Endothelial cell of umbilical vein (primary cell): ENCODE measurements around the gene UBFD1. TPM values are rescaled to one million over a fixed set of nuclear protein-coding genes. Genes with fewer than 3 reads are reported as not detected.

Experiments used
- BruUV-seq: library from RNA; stranded (reverse); fragments of 400-500 nt; replicated peaks from 2 replicates; lab custom pipeline; 2021; lab: Mats Ljungman, UMichigan
- CTCF ChIA-PET: fragments of 300-600, 350-600 bp; sonication (Branson Sonifier 250); formaldehyde crosslinking; loops from one replicate; lab custom pipeline; 2021; ENCODE audit warnings: antibody characterized with exemption, inconsistent platforms; lab: Charles Lee
- POLR2A ChIA-PET: fragments of 300-600, 350-600 bp; sonication (Branson Sonifier 250); formaldehyde crosslinking; loops from one replicate; lab custom pipeline; 2021; ENCODE audit warnings: antibody characterized with exemption, inconsistent platforms; lab: Charles Lee
- DNase-seq: peaks from one replicate; pipeline ENCODE4 v3.0.0-alpha.2; 2011; ENCODE audit warnings: low read depth, low spot score
- FAIRE-seq: peaks from 2 replicates; lab custom pipeline; 2011; peaks lifted over from hg19 to GRCh38; lab: Jason Lieb, UNC
- H2AFZ ChIP-seq: 2 replicates; pipeline ENCODE4 v1.6.0; 2012; ENCODE audit warnings: low read depth, low read length, control low read depth, inconsistent platforms
- H3K27ac ChIP-seq: 2 replicates; pipeline ENCODE4 v1.5.1; 2011; ENCODE audit warnings: low read depth, mild to moderate bottlenecking, control low read depth, low read length, moderate library complexity; ENCODE audit not compliant: insufficient read depth
- H3K27me3 ChIP-seq, 2 experiments: 2 replicates each; pipeline versions ENCODE4 v1.6.0 to v1.6.1; 2011; ENCODE audit warnings: low read length in 2 of 2, mixed read lengths in 1 of 2; ENCODE audit not compliant: control insufficient read depth in 2 of 2, insufficient read depth in 2 of 2
- H3K36me3 ChIP-seq, 2 experiments: 2 replicates in 1 of 2; 3 replicates in 1 of 2; pipeline ENCODE4 v1.5.1; 2011; ENCODE audit warnings: low read length in 2 of 2, mild to moderate bottlenecking in 1 of 2, moderate library complexity in 1 of 2; ENCODE audit not compliant: control insufficient read depth in 2 of 2, insufficient read depth in 2 of 2; ENCODE audit errors: extremely low read depth in 1 of 2
- H3K4me1 ChIP-seq: 3 replicates; pipeline ENCODE4 v1.5.1; 2011; ENCODE audit warnings: mild to moderate bottlenecking, low read length; ENCODE audit not compliant: control insufficient read depth, insufficient read depth; ENCODE audit errors: extremely low read depth
- H3K4me2 ChIP-seq: 2 replicates; pipeline ENCODE4 v1.6.1; 2011; ENCODE audit warnings: low read length, control low read depth, mixed read lengths; ENCODE audit not compliant: insufficient read depth
- H3K4me3 ChIP-seq, 3 experiments: fragments of 200-600 bp in 1 of 3; sonication (generic), shearing (Covaris generic) in 1 of 3; replicated peaks in 1 of 3; 2 replicates each; pipeline ENCODE4 v1.5.1; 2011 to 2016; ENCODE audit warnings: control low read depth in 3 of 3, low read length in 3 of 3, mild to moderate bottlenecking in 2 of 3, inconsistent platforms in 1 of 3, low read depth in 1 of 3, moderate library complexity in 1 of 3; ENCODE audit not compliant: insufficient read depth in 1 of 3
- H3K79me2 ChIP-seq: 2 replicates; pipeline ENCODE4 v1.6.0; 2012; ENCODE audit warnings: low read length, inconsistent platforms; ENCODE audit not compliant: control insufficient read depth, insufficient read depth
- H3K9ac ChIP-seq: replicated peaks from 2 replicates; pipeline ENCODE3; 2011; ENCODE audit warnings: low read length, control low read depth; ENCODE audit not compliant: insufficient read depth; ENCODE audit errors: extremely low read depth
- H3K9me1 ChIP-seq: replicated peaks from 3 replicates; pipeline ENCODE4 v1.6.0; 2011; ENCODE audit warnings: mild to moderate bottlenecking, low read length; ENCODE audit not compliant: control insufficient read depth, insufficient read depth; ENCODE audit errors: extremely low read depth
- H3K9me3 ChIP-seq: replicated peaks from 2 replicates; pipeline ENCODE4 v1.5.1; 2012; ENCODE audit warnings: low read length, inconsistent platforms; ENCODE audit not compliant: control insufficient read depth, insufficient read depth
- H4K20me1 ChIP-seq: replicated peaks from 2 replicates; pipeline ENCODE3; 2011; ENCODE audit warnings: mild to moderate bottlenecking, low read length; ENCODE audit not compliant: control insufficient read depth, insufficient read depth; ENCODE audit errors: extremely low read depth
- EZH2 ChIP-seq: IDR thresholded peaks from 2 replicates; pipeline ENCODE4 v1.6.1; 2012; ENCODE audit warnings: borderline replicate concordance, low read depth, mild to moderate bottlenecking, moderate library complexity, low read length, inconsistent platforms; ENCODE audit not compliant: severe bottlenecking
- FOS ChIP-seq: IDR thresholded peaks from 2 replicates; pipeline ENCODE4 v1.6.1; 2011; ENCODE audit warnings: mild to moderate bottlenecking, low read length, moderate library complexity, borderline replicate concordance; ENCODE audit not compliant: insufficient read depth
- GATA2 ChIP-seq: IDR thresholded peaks from 2 replicates; pipeline ENCODE4 v1.7.0; 2011; ENCODE audit warnings: low read depth, mild to moderate bottlenecking, moderate library complexity, mixed read lengths, low read length; ENCODE audit not compliant: insufficient read length, insufficient read depth
- JUN ChIP-seq: IDR thresholded peaks from 2 replicates; pipeline ENCODE4 v1.6.1; 2011; ENCODE audit warnings: borderline replicate concordance, low read depth; ENCODE audit not compliant: insufficient read length, insufficient read depth
- MYC ChIP-seq: IDR thresholded peaks from one replicate; pipeline ENCODE4 v1.6.1; 2011; ENCODE audit warnings: mild to moderate bottlenecking, low read depth, low read length
- POLR2A ChIP-seq: IDR thresholded peaks from 2 replicates; pipeline ENCODE4 v1.6.1; 2012; ENCODE audit warnings: low read depth, mild to moderate bottlenecking, control low read depth, low read length
- POLR2AphosphoS5 ChIP-seq: IDR thresholded peaks from 2 replicates; pipeline ENCODE4 v1.6.1; 2012; ENCODE audit warnings: low read depth, mild to moderate bottlenecking, control low read depth, low read length, moderate library complexity; ENCODE audit not compliant: insufficient read depth
- dilution Hi-C: fragments of 300-500 bp; cut with MboI; formaldehyde crosslinking; loops from one replicate; pipeline ENCODE4 v1.15.0; 2019; ENCODE audit warnings: low sequenced_read_pairs; ENCODE audit not compliant: extremely low pct_ligation_motif_present
- intact Hi-C: fragments of 100-400 bp; cut with micrococcal nuclease; formaldehyde crosslinking; loops from one replicate; pipeline ENCODE4 v1.10.0; 2022
- polyA plus RNA-seq, 4 experiments: library from polyadenylated mRNA; depleted of rRNA in 3 of 4; stranded (reverse) in 3 of 4; unstranded in 1 of 4; fragments of >200 nt; gene quantifications; 2 replicates each; pipeline versions ENCODE4 v1.2.1 to v1.2.3, GENCODE V29; 2011 to 2012; ENCODE audit warnings: missing spikeins in 1 of 4
- total RNA-seq: library from RNA; stranded (reverse); gene quantifications from 2 replicates; pipeline ENCODE4 v1.2.3, GENCODE V29; 2021
- TF ChIP-seq, protein P1 (sequence below), 2 donors: IDR thresholded peaks; 1 replicate in 1 of 2; 2 replicates in 1 of 2; pipeline ENCODE4 v1.5.1; 2011; ENCODE audit warnings: low read length in 2 of 2, mild to moderate bottlenecking in 2 of 2, moderate library complexity in 2 of 2, control low read depth in 1 of 2, inconsistent platforms in 1 of 2, low read depth in 1 of 2; ENCODE audit not compliant: insufficient read depth in 1 of 2; ENCODE audit errors: extremely low read depth in 1 of 2
- TF ChIP-seq, protein P2 (sequence below): IDR thresholded peaks from 2 replicates; pipeline ENCODE4 v1.6.1; 2011; ENCODE audit not compliant: insufficient read depth, insufficient read length

The UBFD1 gene
- total and polyA plus RNA-seq, 2 donors (not counting 3 experiments of a cell fraction or from before 2014, with no cell fraction given): 50.0 to 69.9 TPM

DNA sequence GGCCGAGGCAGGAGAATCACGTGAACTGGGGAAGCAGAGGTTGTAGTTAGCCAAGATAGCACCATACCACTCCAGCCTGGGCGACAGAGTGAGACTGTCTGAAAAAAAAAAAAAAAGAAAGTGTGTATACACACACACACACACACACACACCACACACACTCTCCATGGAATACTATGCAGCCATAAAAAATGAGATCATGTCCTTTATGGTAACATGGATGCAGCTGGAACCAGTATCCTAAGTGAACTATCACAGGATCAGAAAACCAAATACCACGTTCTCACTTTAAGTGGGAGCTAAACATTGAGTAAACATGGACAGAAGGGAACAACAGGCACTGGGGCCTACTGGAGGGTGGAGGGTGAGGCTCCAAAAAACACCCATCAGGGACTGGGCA, 21.8 kb downstream of the UBFD1 start:
- Histone ChIP-seq H2AFZ (no peak overlapping the region), H3K36me3 (peaks cover 4 to 17% of the 10 kb centered on the region in 2 experiments), H3K4me2 (no peak overlapping the region), H3K9me3 (no peaks in the 10 kb centered on the region), H3K27me3 (no peaks in the 10 kb centered on the region), H3K27ac (no peak overlapping the region), H3K4me3 (no peak overlapping the region), H3K4me1 (peaks cover 2% of the 10 kb centered on the region), H3K9me1 (no peaks in the 10 kb centered on the region), H3K79me2 (no peaks in the 10 kb centered on the region), H3K9ac (no peak overlapping the region), H4K20me1 (no peaks in the 10 kb centered on the region)
- POLR2A ChIA-PET: no interaction called here
- TF ChIP-seq EZH2 (no peak), MYC (no peak), POLR2A (no peak), FOS (no peak), JUN (no peak), POLR2AphosphoS5 (no peak), GATA2 (no peak)
- TF ChIP-seq, protein P1, sequence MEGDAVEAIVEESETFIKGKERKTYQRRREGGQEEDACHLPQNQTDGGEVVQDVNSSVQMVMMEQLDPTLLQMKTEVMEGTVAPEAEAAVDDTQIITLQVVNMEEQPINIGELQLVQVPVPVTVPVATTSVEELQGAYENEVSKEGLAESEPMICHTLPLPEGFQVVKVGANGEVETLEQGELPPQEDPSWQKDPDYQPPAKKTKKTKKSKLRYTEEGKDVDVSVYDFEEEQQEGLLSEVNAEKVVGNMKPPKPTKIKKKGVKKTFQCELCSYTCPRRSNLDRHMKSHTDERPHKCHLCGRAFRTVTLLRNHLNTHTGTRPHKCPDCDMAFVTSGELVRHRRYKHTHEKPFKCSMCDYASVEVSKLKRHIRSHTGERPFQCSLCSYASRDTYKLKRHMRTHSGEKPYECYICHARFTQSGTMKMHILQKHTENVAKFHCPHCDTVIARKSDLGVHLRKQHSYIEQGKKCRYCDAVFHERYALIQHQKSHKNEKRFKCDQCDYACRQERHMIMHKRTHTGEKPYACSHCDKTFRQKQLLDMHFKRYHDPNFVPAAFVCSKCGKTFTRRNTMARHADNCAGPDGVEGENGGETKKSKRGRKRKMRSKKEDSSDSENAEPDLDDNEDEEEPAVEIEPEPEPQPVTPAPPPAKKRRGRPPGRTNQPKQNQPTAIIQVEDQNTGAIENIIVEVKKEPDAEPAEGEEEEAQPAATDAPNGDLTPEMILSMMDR (IDR thresholded peaks at IDR 0.05; ENCODE audit: extremely low read depth in 1 of 2, insufficient read depth in 1 of 2, low read depth in 1 of 2, low read length in 2 of 2): no peak
- TF ChIP-seq, protein P2, sequence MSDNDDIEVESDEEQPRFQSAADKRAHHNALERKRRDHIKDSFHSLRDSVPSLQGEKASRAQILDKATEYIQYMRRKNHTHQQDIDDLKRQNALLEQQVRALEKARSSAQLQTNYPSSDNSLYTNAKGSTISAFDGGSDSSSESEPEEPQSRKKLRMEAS: no peak
- FAIRE-seq (no peak), DNase-seq (no peak)
- BruUV-seq: no TSS peak
- intact Hi-C loops (no loop called here), dilution Hi-C loops (no loop called here)
- CTCF ChIA-PET: no interaction called here
